Measurements from ENCODE around the gene RFXAP.

Gene RFXAP

DNA sequence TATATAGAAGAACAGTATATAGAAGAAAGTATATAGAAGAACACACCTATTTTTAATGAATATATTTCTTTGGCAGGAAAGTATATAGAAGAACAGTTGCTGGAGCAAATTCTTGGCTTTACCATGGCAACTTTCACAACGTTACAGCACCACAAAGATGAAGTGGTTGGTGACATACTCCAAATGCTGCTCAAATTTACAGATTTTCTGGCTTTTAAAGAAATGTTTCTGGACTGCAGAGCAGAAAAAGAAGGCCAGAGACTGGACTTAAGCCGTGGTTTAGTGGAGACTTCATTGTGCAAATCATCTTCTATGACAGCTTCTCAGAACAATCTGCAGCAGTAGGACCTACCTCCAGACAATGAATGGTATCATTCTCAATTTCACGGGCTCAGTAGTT is 24.3 kb upstream of the RFXAP start:
- POLR2A ChIA-PET (ENCODE audit: low non-redundant PET): no interaction called here
- CTCF ChIA-PET: interaction anchor here (0.6 kb wide), 1 partner anchor 19 kb away, joined by 5 read pairs; no protein-coding TSS in a partner anchor
- H3K27ac ChIP-seq: no peak overlapping the region
- TF ChIP-seq, protein P1, sequence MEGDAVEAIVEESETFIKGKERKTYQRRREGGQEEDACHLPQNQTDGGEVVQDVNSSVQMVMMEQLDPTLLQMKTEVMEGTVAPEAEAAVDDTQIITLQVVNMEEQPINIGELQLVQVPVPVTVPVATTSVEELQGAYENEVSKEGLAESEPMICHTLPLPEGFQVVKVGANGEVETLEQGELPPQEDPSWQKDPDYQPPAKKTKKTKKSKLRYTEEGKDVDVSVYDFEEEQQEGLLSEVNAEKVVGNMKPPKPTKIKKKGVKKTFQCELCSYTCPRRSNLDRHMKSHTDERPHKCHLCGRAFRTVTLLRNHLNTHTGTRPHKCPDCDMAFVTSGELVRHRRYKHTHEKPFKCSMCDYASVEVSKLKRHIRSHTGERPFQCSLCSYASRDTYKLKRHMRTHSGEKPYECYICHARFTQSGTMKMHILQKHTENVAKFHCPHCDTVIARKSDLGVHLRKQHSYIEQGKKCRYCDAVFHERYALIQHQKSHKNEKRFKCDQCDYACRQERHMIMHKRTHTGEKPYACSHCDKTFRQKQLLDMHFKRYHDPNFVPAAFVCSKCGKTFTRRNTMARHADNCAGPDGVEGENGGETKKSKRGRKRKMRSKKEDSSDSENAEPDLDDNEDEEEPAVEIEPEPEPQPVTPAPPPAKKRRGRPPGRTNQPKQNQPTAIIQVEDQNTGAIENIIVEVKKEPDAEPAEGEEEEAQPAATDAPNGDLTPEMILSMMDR (conservative IDR thresholded peaks at IDR 0.05; ENCODE audit: low read depth): no peak
- DNase-seq (ENCODE audit: low spot score): no peak

DNA sequence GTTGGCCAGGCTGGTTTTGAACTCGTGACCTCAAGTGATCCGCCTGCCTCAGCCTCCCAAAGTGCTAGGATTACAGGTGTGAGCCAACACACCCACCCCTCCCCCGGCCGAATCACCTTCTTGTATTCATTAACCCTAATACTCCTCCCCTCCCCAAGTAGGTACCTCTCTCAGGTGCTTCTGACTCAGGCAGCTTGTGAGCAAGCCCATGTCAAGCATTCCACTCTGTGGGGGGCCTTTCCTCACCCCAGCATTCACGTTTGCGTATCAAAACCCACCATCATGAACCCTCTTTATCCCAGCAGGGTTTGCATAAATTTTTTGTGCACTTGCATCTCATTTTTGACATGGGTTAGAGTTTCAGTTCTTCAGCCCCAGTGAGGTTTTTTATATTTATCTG is 23.6 kb upstream of the RFXAP start:
- TF ChIP-seq, protein P1 (conservative IDR thresholded peaks at IDR 0.05; ENCODE audit: low read depth): no peak
- H3K27ac ChIP-seq: no peak overlapping the region
- DNase-seq (ENCODE audit: low spot score): no peak
- POLR2A ChIA-PET (ENCODE audit: low non-redundant PET): no interaction called here
- CTCF ChIA-PET: interaction anchor here (0.6 kb wide), 1 partner anchor 18 kb away, joined by 5 read pairs; no protein-coding TSS in a partner anchor

DNA sequence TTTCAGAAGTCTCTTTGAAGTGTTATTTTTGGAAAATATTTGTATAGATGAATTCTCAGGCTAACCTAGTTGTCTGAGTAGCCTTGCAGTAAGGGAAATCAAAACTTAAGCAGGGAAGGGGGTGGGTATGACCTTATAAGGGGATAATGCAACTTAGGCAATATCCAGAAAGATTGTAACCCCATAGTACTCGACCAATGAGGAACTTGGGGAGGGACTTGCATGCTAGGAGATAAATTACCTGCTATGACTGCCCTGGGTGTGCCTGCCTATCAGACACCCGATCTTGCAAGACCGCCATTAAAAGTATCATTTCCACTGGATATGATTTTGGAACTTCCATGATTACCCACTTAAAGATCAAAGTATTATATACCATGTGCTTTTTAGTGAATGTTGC is 23.0 kb upstream of the RFXAP start:
- no peak overlapping the region for H3K27ac ChIP-seq
- no peak for DNase-seq (ENCODE audit: low spot score)
- CTCF ChIA-PET: no interaction called here
- POLR2A ChIA-PET (ENCODE audit: low non-redundant PET): no interaction called here
- TF ChIP-seq, protein P1 (conservative IDR thresholded peaks at IDR 0.05; ENCODE audit: low read depth): no peak

DNA sequence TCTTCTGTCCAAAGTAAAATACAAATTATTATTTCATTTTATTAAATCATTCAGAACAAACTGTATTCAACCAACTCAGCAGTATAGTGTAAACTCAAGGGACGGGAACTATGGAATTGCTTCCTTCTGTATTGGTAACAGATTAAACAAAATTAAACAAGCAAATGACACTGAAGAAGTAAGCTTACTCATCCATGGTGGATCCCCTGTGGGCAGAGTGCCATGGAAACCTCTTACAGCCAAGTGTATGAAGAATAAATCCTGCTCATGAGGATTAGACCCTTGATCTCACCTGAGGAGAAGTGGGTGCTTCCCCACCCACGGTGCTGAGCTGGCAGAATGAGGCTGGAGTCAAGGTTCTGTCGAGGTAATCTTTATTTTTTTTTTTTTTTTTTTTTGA is 18.0 kb upstream of the RFXAP start:
- ChIA-PET POLR2A (ENCODE audit: low non-redundant PET) (no interaction called here), CTCF (no interaction called here)
- TF ChIP-seq, protein P1 (conservative IDR thresholded peaks at IDR 0.05; ENCODE audit: low read depth): no peak
- no peak for DNase-seq (ENCODE audit: low spot score)
- no peak overlapping the region for H3K27ac ChIP-seq

DNA sequence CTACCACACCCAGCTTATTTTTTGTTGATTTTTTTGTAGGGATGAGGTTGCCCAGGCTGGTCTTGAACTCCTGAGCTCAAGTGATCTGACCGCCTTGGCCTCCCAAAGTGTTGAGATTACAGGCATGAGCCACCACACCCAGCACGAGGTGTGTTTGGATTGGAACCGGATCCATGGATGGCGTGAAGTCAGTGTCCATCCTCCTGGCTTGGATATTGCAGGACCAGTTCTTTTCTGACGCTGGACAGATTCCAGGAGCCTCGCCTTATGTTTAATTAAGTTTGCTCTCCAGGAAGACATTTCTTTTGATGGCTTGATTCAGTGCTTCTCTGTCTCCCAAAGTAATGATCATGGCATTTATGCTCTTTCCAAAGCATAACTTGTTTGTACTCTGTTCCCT is 14.4 kb upstream of the RFXAP start:
- TF ChIP-seq, protein P1 (conservative IDR thresholded peaks at IDR 0.05; ENCODE audit: low read depth): no peak
- ChIA-PET POLR2A (ENCODE audit: low non-redundant PET) (no interaction called here), CTCF (no interaction called here)
- no peak for DNase-seq (ENCODE audit: low spot score)
- no peak overlapping the region for H3K27ac ChIP-seq

DNA sequence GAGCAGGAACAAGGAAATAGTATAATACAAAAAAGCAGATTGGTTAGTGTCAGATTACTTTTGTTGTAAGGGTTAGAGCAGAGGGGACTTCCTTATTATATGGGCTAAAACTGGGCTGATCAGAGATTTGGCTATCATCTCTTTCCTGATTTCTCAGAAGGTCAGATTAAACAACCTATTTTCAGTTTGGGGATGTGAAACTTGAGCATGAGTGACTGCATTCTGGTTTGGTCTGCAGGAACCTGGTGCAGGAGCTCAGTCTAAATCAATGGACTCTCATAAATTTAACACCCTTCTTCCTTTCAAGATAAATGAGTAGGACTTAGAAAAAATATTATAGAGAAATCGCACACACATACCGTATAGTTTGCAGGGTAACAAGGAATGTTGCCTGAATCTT is 12.9 kb upstream of the RFXAP start:
- no peak overlapping the region for H3K27ac ChIP-seq
- no peak for DNase-seq (ENCODE audit: low spot score)
- ChIA-PET CTCF (interaction anchor here (0.7 kb wide), 1 partner anchor 75 kb away, joined by 4 read pairs; no protein-coding TSS in a partner anchor), POLR2A (ENCODE audit: low non-redundant PET) (no interaction called here)
- TF ChIP-seq, protein P1 (conservative IDR thresholded peaks at IDR 0.05; ENCODE audit: low read depth): no peak

DNA sequence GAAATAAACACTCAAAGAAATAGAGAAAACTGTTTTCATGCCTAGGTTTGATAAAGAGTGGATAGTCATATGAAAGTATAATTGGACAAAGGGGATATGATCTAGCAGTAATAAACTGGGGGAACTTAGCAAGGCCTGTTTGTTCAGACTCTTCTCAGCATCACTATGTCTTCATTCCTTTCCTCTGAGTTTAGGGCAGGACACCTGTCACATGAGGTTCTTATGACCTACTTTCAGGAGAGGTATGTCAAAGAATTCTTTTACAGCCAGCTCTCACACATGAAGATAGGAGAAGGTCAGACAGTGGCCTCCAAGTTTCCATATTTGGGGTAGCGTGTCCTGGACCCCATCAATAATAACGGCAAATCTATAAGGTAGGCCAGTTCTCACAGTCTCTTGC is 11.4 kb upstream of the RFXAP start:
- H3K27ac ChIP-seq: no peak overlapping the region
- ChIA-PET POLR2A (ENCODE audit: low non-redundant PET) (no interaction called here), CTCF (no interaction called here)
- TF ChIP-seq, protein P1 (conservative IDR thresholded peaks at IDR 0.05; ENCODE audit: low read depth): no peak
- no peak for DNase-seq (ENCODE audit: low spot score)

Measured in RWPE1 (cell line).